GM12891 (cell line): ENCODE measurements around the gene WWP2. TPM values are rescaled to one million over a fixed set of nuclear protein-coding genes. Genes with fewer than 3 reads are reported as not detected.

ENCODE experiments used
- DNase-seq: peaks from one replicate; pipeline ENCODE4 v3.0.0; 2011; ENCODE audit warnings: low spot score; ENCODE audit not compliant: insufficient read length
- FAIRE-seq: peaks from 2 replicates; lab custom pipeline; 2011; peaks lifted over from hg19 to GRCh38; lab: Jason Lieb, UNC
- PAX5 ChIP-seq: IDR thresholded peaks from 2 replicates; pipeline ENCODE4 v1.6.1; 2011; ENCODE audit warnings: low read length, moderate library complexity, mild to moderate bottlenecking; ENCODE audit not compliant: insufficient read depth, severe bottlenecking
- POLR2A ChIP-seq: IDR thresholded peaks from 2 replicates; pipeline ENCODE4 v1.6.1; 2011; ENCODE audit warnings: low read depth, low read length, control low read depth
- POLR2AphosphoS5 ChIP-seq: IDR thresholded peaks from 2 replicates; pipeline ENCODE4 v1.6.1; 2011; ENCODE audit warnings: low read depth, low read length, control low read depth
- POU2F2 ChIP-seq: IDR thresholded peaks from 2 replicates; pipeline ENCODE4 v1.6.1; 2011; ENCODE audit warnings: low read depth, mild to moderate bottlenecking, control low read depth, low read length, moderate library complexity
- SPI1 ChIP-seq: IDR thresholded peaks from 2 replicates; pipeline ENCODE4 v1.6.1; 2011; ENCODE audit warnings: low read depth, low read length, control low read depth
- TAF1 ChIP-seq: IDR thresholded peaks from 2 replicates; pipeline ENCODE4 v1.6.1; 2011; ENCODE audit warnings: low read depth, low read length, control low read depth
- polyA plus RNA-seq: library from polyadenylated mRNA; unstranded; fragments of >200 nt; gene quantifications from one replicate; pipeline ENCODE4 v1.2.1, GENCODE V29; 2012; ENCODE audit warnings: low read depth, missing spikeins, inconsistent platforms; ENCODE audit not compliant: missing spikeins

Gene WWP2
- 14.8 TPM for polyA plus RNA-seq

- TF ChIP-seq POLR2A, result peak; percentile 87
- TF ChIP-seq PAX5, result no peak
- peak; percentile 83 for TF ChIP-seq POLR2AphosphoS5
- TF ChIP-seq POU2F2, result peak; percentile 29; the same call in 1 of the 2 replicates
- TF ChIP-seq SPI1, result no peak
- FAIRE-seq (peak; percentile 83), DNase-seq (peak; percentile 79)
Measured at GRCh38 chr16:69761983-69762813, at the start of gene WWP2. TSS of gene WWP2 (plus strand) at chr16:69762332. CDS start at chr16:69787011, 24,679 bp downstream.

- TF ChIP-seq POLR2AphosphoS5, result no peak
- no peak for TF ChIP-seq SPI1
- TF ChIP-seq PAX5, result no peak
- no peak for TF ChIP-seq TAF1
- no peak for DNase-seq
- FAIRE-seq, result no peak
Measured at GRCh38 chr16:69712914-69713581, 49.1 kb upstream of the WWP2 start.

GRCh38 chr16:69717066-69717465 lies 45.1 kb upstream of the WWP2 start:
- TF ChIP-seq PAX5 (no peak), POLR2AphosphoS5 (no peak), POLR2A (no peak), TAF1 (no peak), SPI1 (no peak), POU2F2 (no peak)
- FAIRE-seq (no peak), DNase-seq (no peak)

GRCh38 chr16:69718111-69718764 lies 43.9 kb upstream of the WWP2 start:
- FAIRE-seq (no peak), DNase-seq (no peak)
- TF ChIP-seq SPI1, result no peak
- TF ChIP-seq POU2F2, result no peak
- TF ChIP-seq POLR2AphosphoS5, result no peak
- TF ChIP-seq TAF1, result no peak
- TF ChIP-seq POLR2A, result no peak
- TF ChIP-seq PAX5, result no peak

- no peak for TF ChIP-seq POU2F2
- TF ChIP-seq TAF1, result no peak
- TF ChIP-seq PAX5, result no peak
- TF ChIP-seq POLR2AphosphoS5, result no peak
- no peak for TF ChIP-seq POLR2A
- TF ChIP-seq SPI1, result no peak
- FAIRE-seq (no peak), DNase-seq (no peak)
Measured at GRCh38 chr16:69720822-69721430, 41.2 kb upstream of the WWP2 start.

- DNase-seq, result no peak
- TF ChIP-seq PAX5, result no peak
- no peak for FAIRE-seq
Measured at GRCh38 chr16:69721441-69721957, 40.6 kb upstream of the WWP2 start.

- FAIRE-seq (no peak), DNase-seq (no peak)
- no peak for TF ChIP-seq POLR2A
- TF ChIP-seq POU2F2, result no peak
- TF ChIP-seq PAX5, result no peak
- TF ChIP-seq TAF1, result no peak
- no peak for TF ChIP-seq POLR2AphosphoS5
- TF ChIP-seq SPI1, result no peak
Measured at GRCh38 chr16:69724414-69724873, 37.7 kb upstream of the WWP2 start.

- no peak for FAIRE-seq
- no peak for TF ChIP-seq TAF1
- TF ChIP-seq POU2F2, result no peak
- no peak for TF ChIP-seq PAX5
- no peak for TF ChIP-seq POLR2AphosphoS5
- TF ChIP-seq POLR2A, result no peak
- TF ChIP-seq SPI1, result no peak
- DNase-seq, result no peak
Measured at GRCh38 chr16:69724981-69725479, 37.1 kb upstream of the WWP2 start.
